HepG2 (cell line): Measurements from ENCODE around the gene SAMD14. TPM values are rescaled to one million over a fixed set of nuclear protein-coding genes. Genes with fewer than 3 reads are reported as not detected.

Experiments
- CAMTA2 ChIP-seq: sonication (generic); formaldehyde crosslinking; IDR thresholded peaks from 2 replicates; pipeline ENCODE4 v1.4.0; 2020; ENCODE audit warnings: mild to moderate bottlenecking, missing genetic modification reagents, borderline replicate concordance
- GZF1 ChIP-seq: sonication (generic); formaldehyde crosslinking; IDR thresholded peaks from 2 replicates; pipeline ENCODE4 v1.5.1; 2020; ENCODE audit warnings: mild to moderate bottlenecking, missing genetic modification reagents
- HNF4G ChIP-seq, 2 experiments: sonication (generic) in 1 of 2; formaldehyde crosslinking in 1 of 2; IDR thresholded peaks; 2 replicates each; pipeline versions ENCODE4 v1.4.0 to v1.6.1; 2011 to 2020; ENCODE audit warnings: borderline replicate concordance in 2 of 2, low read depth in 2 of 2, mild to moderate bottlenecking in 2 of 2, low read length in 1 of 2, missing genetic modification reagents in 1 of 2, moderate library complexity in 1 of 2
- MZF1 ChIP-seq: sonication (generic); formaldehyde crosslinking; IDR thresholded peaks from 2 replicates; pipeline ENCODE4 v1.8.1; 2023; ENCODE audit warnings: mild to moderate bottlenecking, missing genetic modification reagents, borderline replicate concordance
- ONECUT2 ChIP-seq: sonication (generic); formaldehyde crosslinking; IDR thresholded peaks from 2 replicates; pipeline ENCODE4 v1.4.0; 2020; ENCODE audit warnings: missing genetic modification reagents
- PAF1 ChIP-seq: IDR thresholded peaks from 2 replicates; pipeline ENCODE4 v1.6.1; 2016; ENCODE audit warnings: missing genetic modification reagents, missing compliant biosample characterization
- RAD51 ChIP-seq: fragments of 450-650 bp; IDR thresholded peaks from 2 replicates; pipeline ENCODE4 v1.6.1; 2016; ENCODE audit warnings: borderline replicate concordance
- RARG ChIP-seq: sonication (generic); formaldehyde crosslinking; IDR thresholded peaks from 2 replicates; pipeline ENCODE4 v1.4.0; 2020; ENCODE audit warnings: low read depth, mild to moderate bottlenecking, missing genetic modification reagents
- RCOR2 ChIP-seq: IDR thresholded peaks from 2 replicates; pipeline ENCODE4 v1.6.1; 2016; ENCODE audit warnings: missing biosample characterization, missing genetic modification reagents
- SAFB2 ChIP-seq: sonication (generic); formaldehyde crosslinking; IDR thresholded peaks from 2 replicates; pipeline ENCODE4 v1.5.1; 2020; ENCODE audit warnings: missing genetic modification reagents, low read depth, mild to moderate bottlenecking, borderline replicate concordance
- SOX6 ChIP-seq, 2 experiments: fragments of 450-650 bp in 1 of 2; sonication (generic) in 1 of 2; formaldehyde crosslinking in 1 of 2; IDR thresholded peaks; 2 replicates each; pipeline versions ENCODE4 v1.4.0 to v1.6.1; 2017 to 2020; ENCODE audit warnings: antibody characterized with exemption in 1 of 2, mild to moderate bottlenecking in 1 of 2, missing genetic modification reagents in 1 of 2
- SUZ12 ChIP-seq: fragments of 150-350 bp; IDR thresholded peaks from 2 replicates; pipeline ENCODE4 v1.6.1; 2014; ENCODE audit warnings: low read depth, low read length
- TIGD3 ChIP-seq: sonication (generic); formaldehyde crosslinking; IDR thresholded peaks from 2 replicates; pipeline ENCODE4 v1.5.1; 2020; ENCODE audit warnings: mild to moderate bottlenecking, missing genetic modification reagents, borderline replicate concordance
- YEATS2 ChIP-seq: sonication (generic); formaldehyde crosslinking; IDR thresholded peaks from 2 replicates; pipeline ENCODE4 v1.4.0; 2020; ENCODE audit warnings: missing genetic modification reagents, borderline replicate concordance
- ZKSCAN8 ChIP-seq: IDR thresholded peaks from 2 replicates; pipeline ENCODE4 v1.6.1; 2016; ENCODE audit warnings: borderline replicate concordance, missing genetic modification reagents, missing compliant biosample characterization
- ZNF10 ChIP-seq: sonication (generic); formaldehyde crosslinking; IDR thresholded peaks from 2 replicates; pipeline ENCODE4 v1.4.0; 2020; ENCODE audit warnings: mild to moderate bottlenecking, low read depth, missing genetic modification reagents, borderline replicate concordance
- ZNF17 ChIP-seq: sonication (generic); formaldehyde crosslinking; IDR thresholded peaks from 2 replicates; pipeline ENCODE4 v1.5.0; 2020; ENCODE audit warnings: mild to moderate bottlenecking, missing genetic modification reagents
- polyA plus RNA-seq, 8 experiments: library from polyadenylated mRNA; depleted of rRNA in 3 of 8; stranded (reverse) in 7 of 8; unstranded in 1 of 8; fragments of >200 nt; fragmentation: Illumina TruSeq in 4 of 8; extraction: Trizol in 4 of 8; gene quantifications; 2 replicates each; pipeline versions ENCODE4 v1.2.1 to v1.2.3, GENCODE V29; 2011 to 2016; ENCODE audit warnings: low read depth in 4 of 8, missing spikeins in 1 of 8, mixed read lengths in 1 of 8; ENCODE audit not compliant: insufficient read depth in 1 of 8
- total RNA-seq, 5 experiments: library from RNA; depleted of rRNA; stranded (reverse); fragments of >200 nt; fragmentation: Illumina TruSeq; extraction: Trizol; gene quantifications; 2 replicates each; pipeline ENCODE4 v1.2.3, GENCODE V29; 2016; ENCODE audit warnings: low read depth in 1 of 5
- TF ChIP-seq, protein P1 (sequence below): sonication (generic); formaldehyde crosslinking; IDR thresholded peaks from 2 replicates; pipeline ENCODE4 v1.4.0; 2020; ENCODE audit warnings: low read depth, mild to moderate bottlenecking, missing genetic modification reagents
- TF ChIP-seq, protein P2 (sequence below): sonication (generic); formaldehyde crosslinking; IDR thresholded peaks from 2 replicates; pipeline ENCODE4 v1.4.0; 2020; ENCODE audit warnings: mild to moderate bottlenecking, missing genetic modification reagents
- TF ChIP-seq, protein P3 (sequence below): sonication (generic); formaldehyde crosslinking; IDR thresholded peaks from 2 replicates; pipeline ENCODE4 v1.8.1; 2022; ENCODE audit warnings: mild to moderate bottlenecking, missing genetic modification reagents
- TF ChIP-seq, protein P4 (sequence below): sonication (generic); formaldehyde crosslinking; IDR thresholded peaks from 2 replicates; pipeline ENCODE4 v1.4.0; 2020; ENCODE audit warnings: missing genetic modification reagents
- TF ChIP-seq, protein P5 (sequence below): sonication (generic); formaldehyde crosslinking; IDR thresholded peaks from 2 replicates; pipeline ENCODE4 v1.8.0; 2022; ENCODE audit warnings: mild to moderate bottlenecking, missing genetic modification reagents, moderate library complexity

SAMD14 gene
- total and polyA plus RNA-seq, 2 of the 13 experiments (the other 11 are each of a cell fraction or from before 2014, with no cell fraction given), result 0.07 to 0.22 TPM

DNA sequence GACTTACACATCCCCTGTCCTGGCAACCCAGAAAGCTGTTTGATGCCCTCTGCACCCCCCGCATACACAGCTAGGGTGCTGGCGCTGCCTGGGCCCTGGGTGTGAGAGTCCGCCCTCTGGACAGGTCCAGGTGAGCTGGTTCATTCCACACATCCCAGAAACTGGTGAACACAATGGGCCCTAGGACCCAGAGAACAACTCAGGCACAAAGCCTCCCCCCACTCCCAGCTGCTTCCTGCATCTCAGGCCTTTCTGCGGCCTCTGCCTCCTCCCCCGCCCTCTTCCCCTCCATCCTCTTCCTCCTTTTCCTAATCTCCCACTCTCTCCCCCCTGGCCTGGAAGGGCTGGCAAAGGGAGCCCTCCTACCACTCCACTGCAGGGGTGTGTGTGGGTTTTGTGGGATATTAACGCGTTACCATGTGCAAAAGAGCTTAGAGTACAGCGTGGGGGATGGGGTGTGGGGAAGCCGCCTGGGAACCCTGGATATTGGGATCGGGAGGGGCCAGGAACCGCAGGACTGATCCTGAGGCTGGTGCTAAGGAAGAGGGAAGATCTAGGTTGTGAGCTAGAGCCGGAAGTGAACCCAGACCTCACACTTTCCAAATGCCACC is 22.1 kb upstream of the SAMD14 start (continued):
- TF ChIP-seq SOX6 (IDR thresholded peaks at IDR 0.05) (no peak), SOX6 (CRISPR knock-in tag; IDR thresholded peaks at IDR 0.05) (peak; percentile 65), RAD51 (no peak), HNF4G (IDR thresholded peaks at IDR 0.05; ENCODE audit: borderline replicate concordance, low read depth, low read length) (peak; percentile 9; the same call in 1 of the 2 replicates), HNF4G (CRISPR knock-in tag; IDR thresholded peaks at IDR 0.05; ENCODE audit: borderline replicate concordance, low read depth) (no peak; the same call in 1 of the 2 replicates), ZNF17 (no peak), ZNF10 (CRISPR knock-in tag) (no peak), GZF1 (no peak), TIGD3 (no peak), ZKSCAN8 (CRISPR knock-in tag) (0 out of 2 replicates have a peak, but pooled peaks have one; percentile 45), CAMTA2 (CRISPR knock-in tag) (no peak), RARG (CRISPR knock-in tag) (no peak), YEATS2 (peak; percentile 84), ONECUT2 (CRISPR knock-in tag) (no peak), MZF1 (CRISPR knock-in tag) (no peak), PAF1 (CRISPR knock-in tag) (no peak), SAFB2 (no peak), SUZ12 (0 out of 2 replicates have a peak, but pooled peaks have one; percentile 2), RCOR2 (peak; percentile 72)
- TF ChIP-seq, protein P1, sequence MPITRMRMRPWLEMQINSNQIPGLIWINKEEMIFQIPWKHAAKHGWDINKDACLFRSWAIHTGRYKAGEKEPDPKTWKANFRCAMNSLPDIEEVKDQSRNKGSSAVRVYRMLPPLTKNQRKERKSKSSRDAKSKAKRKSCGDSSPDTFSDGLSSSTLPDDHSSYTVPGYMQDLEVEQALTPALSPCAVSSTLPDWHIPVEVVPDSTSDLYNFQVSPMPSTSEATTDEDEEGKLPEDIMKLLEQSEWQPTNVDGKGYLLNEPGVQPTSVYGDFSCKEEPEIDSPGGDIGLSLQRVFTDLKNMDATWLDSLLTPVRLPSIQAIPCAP, result no peak
- TF ChIP-seq, protein P2, sequence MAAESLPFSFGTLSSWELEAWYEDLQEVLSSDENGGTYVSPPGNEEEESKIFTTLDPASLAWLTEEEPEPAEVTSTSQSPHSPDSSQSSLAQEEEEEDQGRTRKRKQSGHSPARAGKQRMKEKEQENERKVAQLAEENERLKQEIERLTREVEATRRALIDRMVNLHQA (CRISPR knock-in tag), result no peak
- TF ChIP-seq, protein P3, sequence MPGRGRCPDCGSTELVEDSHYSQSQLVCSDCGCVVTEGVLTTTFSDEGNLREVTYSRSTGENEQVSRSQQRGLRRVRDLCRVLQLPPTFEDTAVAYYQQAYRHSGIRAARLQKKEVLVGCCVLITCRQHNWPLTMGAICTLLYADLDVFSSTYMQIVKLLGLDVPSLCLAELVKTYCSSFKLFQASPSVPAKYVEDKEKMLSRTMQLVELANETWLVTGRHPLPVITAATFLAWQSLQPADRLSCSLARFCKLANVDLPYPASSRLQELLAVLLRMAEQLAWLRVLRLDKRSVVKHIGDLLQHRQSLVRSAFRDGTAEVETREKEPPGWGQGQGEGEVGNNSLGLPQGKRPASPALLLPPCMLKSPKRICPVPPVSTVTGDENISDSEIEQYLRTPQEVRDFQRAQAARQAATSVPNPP (CRISPR knock-in tag), result no peak
- TF ChIP-seq, protein P4, sequence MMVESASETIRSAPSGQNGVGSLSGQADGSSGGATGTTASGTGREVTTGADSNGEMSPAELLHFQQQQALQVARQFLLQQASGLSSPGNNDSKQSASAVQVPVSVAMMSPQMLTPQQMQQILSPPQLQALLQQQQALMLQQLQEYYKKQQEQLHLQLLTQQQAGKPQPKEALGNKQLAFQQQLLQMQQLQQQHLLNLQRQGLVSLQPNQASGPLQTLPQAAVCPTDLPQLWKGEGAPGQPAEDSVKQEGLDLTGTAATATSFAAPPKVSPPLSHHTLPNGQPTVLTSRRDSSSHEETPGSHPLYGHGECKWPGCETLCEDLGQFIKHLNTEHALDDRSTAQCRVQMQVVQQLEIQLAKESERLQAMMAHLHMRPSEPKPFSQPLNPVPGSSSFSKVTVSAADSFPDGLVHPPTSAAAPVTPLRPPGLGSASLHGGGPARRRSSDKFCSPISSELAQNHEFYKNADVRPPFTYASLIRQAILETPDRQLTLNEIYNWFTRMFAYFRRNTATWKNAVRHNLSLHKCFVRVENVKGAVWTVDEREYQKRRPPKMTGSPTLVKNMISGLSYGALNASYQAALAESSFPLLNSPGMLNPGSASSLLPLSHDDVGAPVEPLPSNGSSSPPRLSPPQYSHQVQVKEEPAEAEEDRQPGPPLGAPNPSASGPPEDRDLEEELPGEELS (CRISPR knock-in tag), result no peak
- TF ChIP-seq, protein P5, sequence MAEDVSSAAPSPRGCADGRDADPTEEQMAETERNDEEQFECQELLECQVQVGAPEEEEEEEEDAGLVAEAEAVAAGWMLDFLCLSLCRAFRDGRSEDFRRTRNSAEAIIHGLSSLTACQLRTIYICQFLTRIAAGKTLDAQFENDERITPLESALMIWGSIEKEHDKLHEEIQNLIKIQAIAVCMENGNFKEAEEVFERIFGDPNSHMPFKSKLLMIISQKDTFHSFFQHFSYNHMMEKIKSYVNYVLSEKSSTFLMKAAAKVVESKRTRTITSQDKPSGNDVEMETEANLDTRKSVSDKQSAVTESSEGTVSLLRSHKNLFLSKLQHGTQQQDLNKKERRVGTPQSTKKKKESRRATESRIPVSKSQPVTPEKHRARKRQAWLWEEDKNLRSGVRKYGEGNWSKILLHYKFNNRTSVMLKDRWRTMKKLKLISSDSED (CRISPR knock-in tag), result no peak
